HG03520 (cell line): ENCODE results near the gene PGR.
"Not testable (repeated sequence)": the region's sequence is repeated elsewhere in the genome, so short reads cannot be mapped to it uniquely, and the experiment has no call there.

Experiments
- ATAC-seq: cut with Tn5 transposase; IDR thresholded peaks from one replicate; pipeline ENCODE4 v1.9.1; 2021; ENCODE audit warnings: mild to moderate bottlenecking, moderate library complexity; ENCODE audit not compliant: unreplicated experiment

PGR gene

GRCh38 chr11:101013702-101014101 is 115.9 kb downstream of the PGR start:
- not testable (repeated sequence) for ATAC-seq

- no peak for ATAC-seq
Observed at GRCh38 chr11:101011881-101012280, 117.7 kb downstream of the PGR start.

GRCh38 chr11:101010899-101011298 is 118.7 kb downstream of the PGR start:
- ATAC-seq, result no peak

GRCh38 chr11:101009690-101010055 is 119.9 kb downstream of the PGR start:
- ATAC-seq, result no peak

- no peak for ATAC-seq
Observed at GRCh38 chr11:101008961-101009689, 120.5 kb downstream of the PGR start.

GRCh38 chr11:101003468-101003867 is 126.1 kb downstream of the PGR start:
- peak; percentile 71 for ATAC-seq

- no peak for ATAC-seq
Observed at GRCh38 chr11:100999756-101000155, 129.9 kb downstream of the PGR start.

GRCh38 chr11:100994966-100995365 is 134.6 kb downstream of the PGR start:
- no peak for ATAC-seq

GRCh38 chr11:100991541-100991940 is 138.1 kb downstream of the PGR start:
- ATAC-seq, result no peak

GRCh38 chr11:100990931-100991330 is 138.7 kb downstream of the PGR start:
- no peak for ATAC-seq

GRCh38 chr11:100984668-100985067 is 144.9 kb downstream of the PGR start:
- ATAC-seq, result peak; percentile 64

- ATAC-seq, result no peak
Observed at GRCh38 chr11:100981196-100981824, 148.3 kb downstream of the PGR start.

GRCh38 chr11:100980156-100980555 is 149.5 kb downstream of the PGR start:
- ATAC-seq, result no peak
